Adrenal gland (tissue), 12 donors: ENCODE data around the gene CIP2A. TPM values are rescaled to one million over a fixed set of nuclear protein-coding genes. Genes with fewer than 3 reads are reported as not detected.

Source experiments
- DNase-seq, 7 donors: peaks; one replicate each; pipeline ENCODE4 v3.0.0-alpha.2; 2019 to 2020
- H3K27ac ChIP-seq, 5 donors: fragments of 200-600 bp; sonication (generic) in 4 of 5; 1 replicate in 3 of 5; 2 replicates in 2 of 5; pipeline versions ENCODE4 v1.5.1 to v1.8.0; 2016 to 2020; ENCODE audit warnings: mild to moderate bottlenecking in 1 of 5
- H3K27me3 ChIP-seq: fragments of 200-600 bp; 2 replicates; pipeline ENCODE4 v1.8.0; 2021
- H3K36me3 ChIP-seq, 2 donors: fragments of 200-600 bp; replicated peaks in 1 of 2; 1 replicate in 1 of 2; 2 replicates in 1 of 2; pipeline versions ENCODE4 v1.5.1 to v1.8.0; 2018 to 2022
- H3K4me1 ChIP-seq, 2 donors: fragments of 200-600 bp; replicated peaks in 1 of 2; 1 replicate in 1 of 2; 2 replicates in 1 of 2; pipeline versions ENCODE4 v1.5.1 to v1.8.0; 2018 to 2021
- H3K4me3 ChIP-seq, 4 donors: fragments of 200-600 bp; sonication (generic) in 3 of 4; one replicate each; pipeline ENCODE4 v1.5.1; 2016 to 2018
- H3K9me3 ChIP-seq, 3 donors: fragments of 200-600 bp; sonication (generic) in 1 of 3; replicated peaks in 1 of 3; 1 replicate in 2 of 3; 2 replicates in 1 of 3; pipeline versions ENCODE4 v1.5.1 to v1.8.0; 2016 to 2021
- POLR2A ChIP-seq, 2 donors: fragments of 450-650 bp; IDR thresholded peaks; one replicate each; pipeline ENCODE4 v1.6.1; 2017; ENCODE audit warnings: antibody characterized with exemption in 2 of 2, mild to moderate bottlenecking in 2 of 2, moderate library complexity in 1 of 2
- WGBS, 4 donors: extraction: QIAGEN DNeasy Blood & Tissue Kit in 2 of 4; methylation state at CpG; one replicate each; pipeline versions ENCODE4 v1.1.5 to v1.1.7; 2013 to 2017; 5-methylcytosine and 5-hydroxymethylcytosine counted together
- intact Hi-C, 2 donors: fragments of 100-400 bp; cut with DNase I; formaldehyde crosslinking; loops; one replicate each; pipeline versions ENCODE4 v1.14.1 to v1.15.0; 2022 to 2023
- polyA plus RNA-seq, 3 donors: library from polyadenylated mRNA; stranded (reverse); fragments of 200-250 nt in 2 of 3; fragments of 350-450 nt in 1 of 3; fragmentation: Illumina TruSeq in 1 of 3; extraction: RNeasy Lipid Tissue Mini Kit (QIAGEN cat#74804) in 1 of 3; gene quantifications; one replicate each; pipeline ENCODE4 v1.2.3, GENCODE V29; 2013 to 2014
- total RNA-seq, 9 donors: library from RNA; depleted of rRNA in 4 of 9; stranded (reverse); fragments of >200 nt in 4 of 9; fragments of 120-200 nt in 1 of 9; fragmentation: NEBNext Ultra II Directional in 1 of 9; extraction: Animal tissue kit (Norgen Biotek cat#: 25700) in 1 of 9; gene quantifications; one replicate each; pipeline versions ENCODE4 v1.1.0 to v1.2.4, GENCODE V29; 2013 to 2023
- TF ChIP-seq, protein P1 (sequence below), 6 experiments: fragments of 450-650 bp in 4 of 6; fragments of 200-600 bp in 2 of 6; sonication (generic) in 1 of 6; IDR thresholded peaks; 1 replicate in 5 of 6; 2 replicates in 1 of 6; pipeline versions ENCODE4 v1.5.1 to v1.8.0; 2016 to 2021; ENCODE audit warnings: antibody characterized with exemption in 6 of 6, mild to moderate bottlenecking in 2 of 6, moderate library complexity in 1 of 6
- donor health status: healthy with polysubstance abuse.
- donor health status: Bipolar disorder and iron deficiency.
- donor health status: DM: yes; HTN: yes; CAD: no.
- donor health status: DM: no; HTN: no; CAD: no.
- donor health status: DM: no; HTN: no; CAD: no.
- donor health status: DM: yes; HTN: yes; CAD: no.

The CIP2A gene
- total and polyA plus RNA-seq, 12 donors, result 0.97 to 16.6 (median 3.3) TPM

DNA sequence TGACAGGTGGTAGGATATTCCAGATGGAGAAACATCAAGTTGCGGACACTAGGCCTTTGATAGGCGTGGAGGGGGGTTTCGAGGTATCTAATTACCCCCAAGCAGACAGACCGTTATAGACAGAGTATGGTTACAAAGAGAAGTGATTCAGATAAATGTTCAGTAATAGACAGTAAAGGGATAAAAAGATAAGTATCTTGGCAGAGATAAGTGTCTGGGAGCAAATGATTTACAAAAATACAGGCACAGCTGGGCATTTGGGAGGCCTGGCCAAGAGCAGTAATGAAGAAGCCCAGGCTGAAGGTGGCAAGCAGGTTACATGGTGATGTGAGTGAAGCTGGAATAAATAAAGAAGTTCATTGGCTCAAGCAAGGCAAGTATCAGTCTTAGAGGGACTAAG, 78.2 kb downstream of the CIP2A start:
- Histone ChIP-seq H3K27me3 (no peaks in the 10 kb centered on the region), H3K4me1 (no peaks in the 10 kb centered on the region), H3K9me3 (no peaks in the 10 kb centered on the region), H3K36me3 (no peaks in the 10 kb centered on the region), H3K4me3 (no peak overlapping the region), H3K27ac (no peak overlapping the region)
- intact Hi-C loops, result no loop called here
- DNase-seq, result no peak
- TF ChIP-seq, protein P1, sequence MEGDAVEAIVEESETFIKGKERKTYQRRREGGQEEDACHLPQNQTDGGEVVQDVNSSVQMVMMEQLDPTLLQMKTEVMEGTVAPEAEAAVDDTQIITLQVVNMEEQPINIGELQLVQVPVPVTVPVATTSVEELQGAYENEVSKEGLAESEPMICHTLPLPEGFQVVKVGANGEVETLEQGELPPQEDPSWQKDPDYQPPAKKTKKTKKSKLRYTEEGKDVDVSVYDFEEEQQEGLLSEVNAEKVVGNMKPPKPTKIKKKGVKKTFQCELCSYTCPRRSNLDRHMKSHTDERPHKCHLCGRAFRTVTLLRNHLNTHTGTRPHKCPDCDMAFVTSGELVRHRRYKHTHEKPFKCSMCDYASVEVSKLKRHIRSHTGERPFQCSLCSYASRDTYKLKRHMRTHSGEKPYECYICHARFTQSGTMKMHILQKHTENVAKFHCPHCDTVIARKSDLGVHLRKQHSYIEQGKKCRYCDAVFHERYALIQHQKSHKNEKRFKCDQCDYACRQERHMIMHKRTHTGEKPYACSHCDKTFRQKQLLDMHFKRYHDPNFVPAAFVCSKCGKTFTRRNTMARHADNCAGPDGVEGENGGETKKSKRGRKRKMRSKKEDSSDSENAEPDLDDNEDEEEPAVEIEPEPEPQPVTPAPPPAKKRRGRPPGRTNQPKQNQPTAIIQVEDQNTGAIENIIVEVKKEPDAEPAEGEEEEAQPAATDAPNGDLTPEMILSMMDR (IDR thresholded peaks at IDR 0.05), result no peak
- TF ChIP-seq POLR2A (IDR thresholded peaks at IDR 0.05), result no peak
- WGBS, 4 donors, result 89 to 98% (median 94%) methylated on average over 4 of the region's 4 CpGs

DNA sequence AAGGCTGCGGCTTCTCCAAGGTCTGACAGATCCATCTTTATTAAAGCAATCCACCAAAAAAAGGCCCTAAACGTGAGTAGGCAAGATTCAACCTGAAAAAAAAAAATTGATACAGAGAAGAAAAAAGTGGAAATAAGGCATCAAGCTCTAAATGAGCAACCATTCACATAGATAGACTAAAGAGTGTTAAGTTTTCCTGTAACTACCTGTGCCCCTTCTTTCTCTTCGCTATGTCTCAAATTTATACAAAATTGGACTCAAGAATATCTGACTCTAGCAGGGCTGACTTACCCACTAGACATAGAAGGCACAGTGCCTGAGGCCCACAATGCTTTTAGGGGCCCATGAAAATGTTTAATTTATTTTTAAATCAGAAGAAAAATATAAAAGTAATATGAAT, 78.7 kb downstream of the CIP2A start, which contains the start of gene MYH15:
Gene MYH15 (minus strand): TSS at position 101 of the 400 bp plus-strand sequence. CDS start 66 bp downstream, at position 35.
- WGBS, 4 donors, result 86 to 95% (median 89%) methylated on average over 3 of the region's 3 CpGs
- no peak for DNase-seq
- H3K4me3 ChIP-seq, result no peak within 1 kb of the TSS
- TF ChIP-seq, protein P1 (IDR thresholded peaks at IDR 0.05), result no peak
- TF ChIP-seq POLR2A (IDR thresholded peaks at IDR 0.05), result no peak
- peak within 1 kb of the TSS in 1 of 5 donors; percentile 6 for H3K27ac ChIP-seq
- no peaks in the 10 kb centered on the region for H3K9me3 ChIP-seq
- intact Hi-C loops, result no loop called here
- H3K36me3 ChIP-seq, result no peaks in the 10 kb centered on the region
- H3K27me3 ChIP-seq, result no peaks in the 10 kb centered on the region
- H3K4me1 ChIP-seq, result no peaks in the 10 kb centered on the region

DNA sequence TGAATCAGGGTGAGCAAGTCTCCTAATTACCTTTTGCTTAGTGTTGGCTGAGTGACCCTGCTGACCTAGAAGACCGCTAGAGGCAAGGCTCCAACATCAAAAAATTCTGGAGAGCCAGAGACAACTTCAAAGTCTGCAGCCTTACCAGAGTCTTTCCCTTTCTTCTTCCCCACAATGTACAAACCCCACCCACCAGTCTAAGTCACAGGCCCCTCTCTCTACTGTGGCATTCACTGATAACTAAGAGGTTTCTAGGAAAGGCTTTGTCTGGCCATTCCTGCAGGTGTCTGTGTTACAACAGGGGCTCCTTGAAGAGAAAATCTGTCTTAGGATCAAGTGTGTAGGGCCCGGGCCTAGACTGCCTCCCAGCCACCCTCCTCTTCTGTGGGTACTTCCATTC, 79.4 kb downstream of the CIP2A start:
- H3K36me3 ChIP-seq, result no peaks in the 10 kb centered on the region

DNA sequence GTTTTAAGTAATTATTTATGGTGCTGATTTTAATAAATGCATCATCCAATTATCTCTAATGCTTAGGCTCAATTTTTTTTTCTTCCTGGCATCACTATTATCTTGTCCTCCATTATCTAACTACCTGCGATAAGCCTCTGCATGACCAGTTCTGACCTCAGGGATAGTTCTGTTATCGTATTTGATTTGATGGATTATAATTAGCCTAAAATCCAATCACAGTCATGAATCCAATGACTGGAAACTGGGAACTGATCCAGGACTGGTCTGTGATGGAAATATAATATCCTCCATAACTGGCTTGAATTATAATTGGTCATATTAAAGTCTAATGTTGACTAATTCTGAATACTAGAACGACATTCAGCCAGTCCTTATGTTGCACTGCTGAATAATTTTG, 80.0 kb downstream of the CIP2A start:
- Histone ChIP-seq H3K36me3 (no peaks in the 10 kb centered on the region), H3K9me3 (no peaks in the 10 kb centered on the region), H3K27ac (no peak overlapping the region), H3K27me3 (no peaks in the 10 kb centered on the region), H3K4me1 (no peaks in the 10 kb centered on the region), H3K4me3 (no peak overlapping the region)
- intact Hi-C loops, result no loop called here
- DNase-seq, result peak in 3 of 7 donors; percentile 15 to 20 (median 17)
- 44 to 65% (median 53%) methylated on average over 3 of the region's 3 CpGs for WGBS, 4 donors
- TF ChIP-seq, protein P1 (IDR thresholded peaks at IDR 0.05), result no peak
- no peak for TF ChIP-seq POLR2A (IDR thresholded peaks at IDR 0.05)

More for the DNA sequence above, 79.4 kb downstream of the CIP2A start:
- Histone ChIP-seq H3K27me3 (no peaks in the 10 kb centered on the region), H3K4me1 (no peaks in the 10 kb centered on the region), H3K27ac (peak overlapping the region in 1 of 5 donors; percentile 6), H3K4me3 (no peak overlapping the region), H3K9me3 (no peaks in the 10 kb centered on the region)
- DNase-seq, result no peak
- TF ChIP-seq POLR2A (IDR thresholded peaks at IDR 0.05), result no peak
- TF ChIP-seq, protein P1 (IDR thresholded peaks at IDR 0.05), result no peak
- WGBS, 4 donors, result 79 to 90% (median 83%) methylated on average over 1 to 2 of the region's 2 CpGs
- intact Hi-C loops, result no loop called here
